Keratinocyte (primary cell): Measurements from ENCODE around the gene SCARB1. TPM values are rescaled to one million over a fixed set of nuclear protein-coding genes. Genes with fewer than 3 reads are reported as not detected.

ENCODE experiments used
- DNase-seq: peaks from one replicate; pipeline ENCODE4 v3.0.0-alpha.2; 2011; ENCODE audit warnings: low read depth, missing footprints, low spot score
- FAIRE-seq: peaks from 2 replicates; lab custom pipeline; 2011; peaks lifted over from hg19 to GRCh38; lab: Jason Lieb, UNC
- H2AFZ ChIP-seq: 2 replicates; pipeline ENCODE4 v1.6.0; 2012; ENCODE audit warnings: low read length, control low read depth, inconsistent platforms; ENCODE audit not compliant: control insufficient read depth
- H3K27ac ChIP-seq: 2 replicates; pipeline ENCODE4 v1.5.1; 2011; ENCODE audit warnings: low read length; ENCODE audit not compliant: control insufficient read depth, insufficient read depth
- H3K27me3 ChIP-seq: 3 replicates; pipeline ENCODE4 v1.6.0; 2011; ENCODE audit warnings: low read length; ENCODE audit not compliant: control insufficient read depth, insufficient read depth; ENCODE audit errors: extremely low read depth
- H3K36me3 ChIP-seq, 2 experiments: 2 replicates in 1 of 2; 3 replicates in 1 of 2; pipeline ENCODE4 v1.5.1; 2011; ENCODE audit warnings: low read length in 2 of 2, mild to moderate bottlenecking in 1 of 2; ENCODE audit not compliant: control insufficient read depth in 2 of 2, insufficient read depth in 2 of 2; ENCODE audit errors: extremely low read depth in 1 of 2
- H3K4me1 ChIP-seq: 3 replicates; pipeline ENCODE4 v1.5.1; 2011; ENCODE audit warnings: low read length; ENCODE audit not compliant: control insufficient read depth, insufficient read depth; ENCODE audit errors: extremely low read depth
- H3K4me2 ChIP-seq: 3 replicates; pipeline ENCODE4 v1.6.0; 2011; ENCODE audit warnings: low read depth, low read length; ENCODE audit not compliant: control insufficient read depth, insufficient read depth; ENCODE audit errors: extremely low read depth
- H3K4me3 ChIP-seq, 3 experiments: fragments of 200-600 bp in 1 of 3; sonication (generic) in 1 of 3; 2 replicates in 2 of 3; 3 replicates in 1 of 3; pipeline ENCODE4 v1.5.1; 2011 to 2016; ENCODE audit warnings: low read length in 3 of 3, mild to moderate bottlenecking in 3 of 3, control low read depth in 2 of 3, inconsistent platforms in 1 of 3, low read depth in 1 of 3, mixed read lengths in 1 of 3, mixed run types in 1 of 3, moderate library complexity in 1 of 3; ENCODE audit not compliant: control insufficient read depth in 2 of 3, insufficient read depth in 2 of 3; ENCODE audit errors: extremely low read depth in 1 of 3
- H3K79me2 ChIP-seq: 2 replicates; pipeline ENCODE4 v1.6.0; 2012; ENCODE audit warnings: low read length; ENCODE audit not compliant: control insufficient read depth, insufficient read depth
- H3K9ac ChIP-seq: 3 replicates; pipeline ENCODE4 v1.6.0; 2011; ENCODE audit warnings: low read length; ENCODE audit not compliant: control insufficient read depth, insufficient read depth; ENCODE audit errors: extremely low read depth
- H3K9me1 ChIP-seq: 3 replicates; pipeline ENCODE4 v1.6.0; 2011; ENCODE audit warnings: low read length; ENCODE audit not compliant: control insufficient read depth, insufficient read depth; ENCODE audit errors: extremely low read depth
- H3K9me3 ChIP-seq: 2 replicates; pipeline ENCODE4 v1.5.1; 2012; ENCODE audit warnings: low read depth, low read length; ENCODE audit not compliant: control insufficient read depth
- H4K20me1 ChIP-seq: 3 replicates; pipeline ENCODE4 v1.6.0; 2011; ENCODE audit warnings: low read length; ENCODE audit not compliant: control insufficient read depth, insufficient read depth; ENCODE audit errors: extremely low read depth
- CTCF ChIP-seq, 3 experiments: IDR thresholded peaks in 1 of 3; conservative IDR thresholded peaks in 1 of 3; optimal IDR thresholded peaks in 1 of 3; 2 replicates in 2 of 3; 3 replicates in 1 of 3; pipeline versions ENCODE3 to v1.5.1; 2011; ENCODE audit warnings: low read length in 3 of 3, mild to moderate bottlenecking in 3 of 3, moderate library complexity in 2 of 3, control low read depth in 1 of 3, inconsistent platforms in 1 of 3; ENCODE audit not compliant: insufficient read depth in 2 of 3; ENCODE audit errors: extremely low read depth in 1 of 3
- EZH2 ChIP-seq: IDR thresholded peaks from one replicate; pipeline ENCODE4 v1.6.1; 2012; ENCODE audit warnings: inconsistent platforms, mild to moderate bottlenecking, low read length, moderate library complexity
- dilution Hi-C: fragments of 300-500 bp; cut with MboI; formaldehyde crosslinking; loops from one replicate; pipeline ENCODE4 v1.7.0; 2020; ENCODE audit warnings: low sequenced_read_pairs; ENCODE audit not compliant: extremely low pct_ligation_motif_present
- polyA plus RNA-seq, 5 experiments: library from polyadenylated mRNA; depleted of rRNA in 3 of 5; stranded (reverse) in 3 of 5; stranded (forward) in 1 of 5; unstranded in 1 of 5; fragments of >200 nt; gene quantifications; 1 replicate in 1 of 5; 2 replicates in 3 of 5; 3 replicates in 1 of 5; pipeline versions ENCODE4 v1.2.1 to v1.2.3, GENCODE V29; 2011 to 2012; ENCODE audit warnings: missing spikeins in 2 of 5, low read depth in 1 of 5, low replicate concordance in 1 of 5

Gene SCARB1
- polyA plus RNA-seq, 1 donor (not counting 4 experiments of a cell fraction or from before 2014, with no cell fraction given), result 40.9 TPM

- Histone ChIP-seq H3K4me3 (no peak overlapping the region), H2AFZ (no peak overlapping the region), H3K4me1 (no peaks in the 10 kb centered on the region), H3K36me3 (no peaks in the 10 kb centered on the region), H3K9ac (no peak overlapping the region), H3K4me2 (no peak overlapping the region), H3K27ac (no peak overlapping the region), H4K20me1 (no peaks in the 10 kb centered on the region), H3K27me3 (peaks cover 32% of the 10 kb centered on the region), H3K9me1 (no peaks in the 10 kb centered on the region), H3K9me3 (peaks cover 6% of the 10 kb centered on the region), H3K79me2 (no peaks in the 10 kb centered on the region)
- FAIRE-seq (no peak), DNase-seq (no peak)
- dilution Hi-C loops, result no loop called here
- TF ChIP-seq EZH2 (no peak), CTCF (optimal IDR thresholded peaks at IDR 0.05 in 1 of 3, IDR thresholded peaks at IDR 0.05 in 1 of 3, conservative IDR thresholded peaks at IDR 0.05 in 1 of 3; ENCODE audit: extremely low read depth in 1 of 3, insufficient read depth in 2 of 3, low read length in 3 of 3) (no peak)
Measured at GRCh38 chr12:124762791-124763593, 100.7 kb downstream of the SCARB1 start.

- H3K27ac ChIP-seq, result no peak overlapping the region
- no peaks in the 10 kb centered on the region for H4K20me1 ChIP-seq
- no peaks in the 10 kb centered on the region for H3K79me2 ChIP-seq
- H3K4me3 ChIP-seq, result no peak overlapping the region
- H3K9me3 ChIP-seq, result peaks cover 6% of the 10 kb centered on the region
- H3K4me2 ChIP-seq, result no peak overlapping the region
- dilution Hi-C loops, result no loop called here
- H3K4me1 ChIP-seq, result no peaks in the 10 kb centered on the region
- no peak for FAIRE-seq
- no peak overlapping the region for H2AFZ ChIP-seq
- TF ChIP-seq CTCF (optimal IDR thresholded peaks at IDR 0.05 in 1 of 3, IDR thresholded peaks at IDR 0.05 in 1 of 3, conservative IDR thresholded peaks at IDR 0.05 in 1 of 3; ENCODE audit: extremely low read depth in 1 of 3, insufficient read depth in 2 of 3, low read length in 3 of 3), result no peak
- TF ChIP-seq EZH2, result no peak
- no peaks in the 10 kb centered on the region for H3K36me3 ChIP-seq
- H3K27me3 ChIP-seq, result peaks cover 39% of the 10 kb centered on the region
- H3K9me1 ChIP-seq, result no peaks in the 10 kb centered on the region
- no peak for DNase-seq
- H3K9ac ChIP-seq, result no peak overlapping the region
Measured at GRCh38 chr12:124762384-124762783, 101.3 kb downstream of the SCARB1 start.
